LNCaP clone FGC (cell line): ENCODE measurements around the gene ITGAX.
"Not testable (repeated sequence)": the region's sequence is repeated elsewhere in the genome, so short reads cannot be mapped to it uniquely, and the experiment has no call there.

Experiments
- DNase-seq: peaks from one replicate; pipeline ENCODE4 v3.0.0-alpha.2; 2011; ENCODE audit warnings: low read depth
- H3K4me3 ChIP-seq: 2 replicates; pipeline ENCODE4 v1.5.1; 2011; ENCODE audit warnings: mild to moderate bottlenecking, low read depth, low read length, control low read depth
- TF ChIP-seq, protein P1 (sequence below): IDR thresholded peaks from 2 replicates; pipeline ENCODE4 v1.5.1; 2012; ENCODE audit warnings: mild to moderate bottlenecking; ENCODE audit not compliant: control insufficient read depth, insufficient read depth; ENCODE audit errors: extremely low read depth

The ITGAX gene

DNA sequence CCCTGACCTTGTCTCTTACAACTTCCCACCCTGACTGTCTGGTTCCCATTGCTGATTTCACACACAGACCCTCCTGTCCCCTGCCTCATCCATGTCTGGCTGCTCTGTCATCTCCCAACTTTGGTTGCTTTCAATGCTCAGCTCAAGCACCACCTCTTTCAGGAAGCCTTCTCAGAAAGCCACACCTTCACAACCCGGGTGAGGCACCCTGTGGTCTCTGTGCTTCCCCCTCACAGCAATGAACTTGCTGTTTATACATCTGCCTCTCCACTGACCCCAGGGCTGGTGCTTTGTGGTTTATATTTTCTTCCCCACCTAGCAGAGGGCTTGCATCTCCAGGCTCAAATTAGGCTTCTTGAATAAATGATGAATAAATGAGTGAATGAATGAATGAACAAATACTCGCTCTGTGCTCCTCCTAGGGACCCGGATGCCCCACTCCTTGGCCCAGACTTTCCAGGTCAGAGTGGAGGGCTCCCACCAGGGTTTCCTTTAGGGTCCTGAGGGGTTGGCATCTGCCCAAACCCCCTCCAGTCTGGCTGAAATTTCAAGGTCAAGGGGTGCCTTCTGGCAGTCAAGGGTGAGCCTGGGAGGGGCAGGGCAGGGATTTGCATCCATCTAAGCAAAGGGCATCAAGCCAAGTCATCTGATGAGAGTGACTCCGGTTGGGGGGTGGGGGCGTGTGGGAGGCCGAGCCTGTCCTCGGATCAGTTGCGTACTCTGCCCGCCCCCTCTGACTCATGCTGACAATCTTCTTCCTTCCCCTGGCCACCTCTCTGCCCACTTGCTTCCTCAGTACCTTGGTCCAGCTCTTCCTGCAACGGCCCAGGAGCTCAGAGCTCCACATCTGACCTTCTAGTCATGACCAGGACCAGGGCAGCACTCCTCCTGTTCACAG lies at the start of gene ITGAX:
Gene ITGAX, plus strand, starts transcription at position 783 of the 898 bp plus-strand sequence. Its CDS starts 79 bp downstream, at position 862.
- H3K4me3 ChIP-seq = no peak within 1 kb of the TSS
- TF ChIP-seq, protein P1, sequence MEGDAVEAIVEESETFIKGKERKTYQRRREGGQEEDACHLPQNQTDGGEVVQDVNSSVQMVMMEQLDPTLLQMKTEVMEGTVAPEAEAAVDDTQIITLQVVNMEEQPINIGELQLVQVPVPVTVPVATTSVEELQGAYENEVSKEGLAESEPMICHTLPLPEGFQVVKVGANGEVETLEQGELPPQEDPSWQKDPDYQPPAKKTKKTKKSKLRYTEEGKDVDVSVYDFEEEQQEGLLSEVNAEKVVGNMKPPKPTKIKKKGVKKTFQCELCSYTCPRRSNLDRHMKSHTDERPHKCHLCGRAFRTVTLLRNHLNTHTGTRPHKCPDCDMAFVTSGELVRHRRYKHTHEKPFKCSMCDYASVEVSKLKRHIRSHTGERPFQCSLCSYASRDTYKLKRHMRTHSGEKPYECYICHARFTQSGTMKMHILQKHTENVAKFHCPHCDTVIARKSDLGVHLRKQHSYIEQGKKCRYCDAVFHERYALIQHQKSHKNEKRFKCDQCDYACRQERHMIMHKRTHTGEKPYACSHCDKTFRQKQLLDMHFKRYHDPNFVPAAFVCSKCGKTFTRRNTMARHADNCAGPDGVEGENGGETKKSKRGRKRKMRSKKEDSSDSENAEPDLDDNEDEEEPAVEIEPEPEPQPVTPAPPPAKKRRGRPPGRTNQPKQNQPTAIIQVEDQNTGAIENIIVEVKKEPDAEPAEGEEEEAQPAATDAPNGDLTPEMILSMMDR = no peak
- DNase-seq = no peak

DNA sequence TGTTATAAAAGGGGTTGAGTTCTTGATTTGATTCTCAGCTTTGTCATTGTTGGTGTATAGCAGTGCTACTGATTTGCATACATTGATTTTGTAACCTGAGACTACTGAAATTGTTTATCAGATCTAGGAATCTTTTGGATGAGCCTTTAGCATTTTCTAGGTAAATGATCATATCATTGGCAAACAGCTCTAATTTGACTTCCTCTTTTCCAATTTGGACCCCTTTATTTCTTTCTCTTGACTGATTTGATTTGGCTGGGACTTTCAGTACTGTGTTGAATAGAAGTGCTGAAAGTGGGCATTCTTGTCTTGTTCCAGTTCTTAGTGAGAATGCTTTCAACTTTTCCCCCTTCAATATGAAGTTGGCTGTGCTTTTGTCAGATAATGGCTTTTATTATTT lies 49.8 kb upstream of the ITGAX start:
- no peak for DNase-seq
- H3K4me3 ChIP-seq = no peak overlapping the region
- TF ChIP-seq, protein P1 = no peak

DNA sequence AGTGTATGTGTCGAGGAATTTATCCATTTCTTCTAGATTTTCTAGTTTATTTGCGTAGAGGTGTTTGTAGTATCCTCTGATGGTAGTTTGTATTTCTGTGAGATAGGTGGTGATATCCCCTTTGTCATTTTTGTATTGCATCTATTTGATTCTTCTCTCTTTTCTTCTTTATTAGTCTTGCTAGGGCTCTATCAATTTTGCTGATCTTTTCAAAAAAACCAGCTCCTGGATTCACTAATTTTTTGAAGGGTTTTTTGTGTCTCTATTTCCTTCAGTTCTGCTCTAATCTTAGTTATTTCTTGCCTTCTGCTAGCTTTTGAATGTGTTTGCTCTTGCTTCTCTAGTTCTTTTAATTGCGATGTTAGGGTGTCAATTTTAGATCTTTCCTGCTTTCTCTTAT lies 46.6 kb upstream of the ITGAX start:
- not testable (repeated sequence) for DNase-seq, H3K4me3 ChIP-seq

DNA sequence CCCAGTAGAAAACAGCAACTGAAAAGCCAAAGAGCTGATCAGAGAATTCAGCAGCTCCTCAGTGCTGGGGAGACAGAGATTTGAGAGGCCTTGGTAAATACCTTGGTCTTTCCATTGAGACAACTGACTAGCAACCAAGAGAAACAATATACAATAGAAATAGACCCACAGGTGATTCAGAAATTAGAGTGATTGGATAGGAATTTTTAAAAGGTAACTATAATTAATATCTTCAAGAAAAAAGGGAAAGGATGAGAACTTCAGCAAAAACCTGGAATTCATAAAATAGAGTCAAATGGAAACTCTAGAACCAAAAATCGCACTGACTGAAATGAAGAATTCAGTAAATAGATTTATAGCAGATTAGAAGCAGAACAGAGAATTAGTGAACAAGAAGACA lies 32.5 kb upstream of the ITGAX start:
- TF ChIP-seq, protein P1 = no peak
- no peak for DNase-seq
- no peak overlapping the region for H3K4me3 ChIP-seq

DNA sequence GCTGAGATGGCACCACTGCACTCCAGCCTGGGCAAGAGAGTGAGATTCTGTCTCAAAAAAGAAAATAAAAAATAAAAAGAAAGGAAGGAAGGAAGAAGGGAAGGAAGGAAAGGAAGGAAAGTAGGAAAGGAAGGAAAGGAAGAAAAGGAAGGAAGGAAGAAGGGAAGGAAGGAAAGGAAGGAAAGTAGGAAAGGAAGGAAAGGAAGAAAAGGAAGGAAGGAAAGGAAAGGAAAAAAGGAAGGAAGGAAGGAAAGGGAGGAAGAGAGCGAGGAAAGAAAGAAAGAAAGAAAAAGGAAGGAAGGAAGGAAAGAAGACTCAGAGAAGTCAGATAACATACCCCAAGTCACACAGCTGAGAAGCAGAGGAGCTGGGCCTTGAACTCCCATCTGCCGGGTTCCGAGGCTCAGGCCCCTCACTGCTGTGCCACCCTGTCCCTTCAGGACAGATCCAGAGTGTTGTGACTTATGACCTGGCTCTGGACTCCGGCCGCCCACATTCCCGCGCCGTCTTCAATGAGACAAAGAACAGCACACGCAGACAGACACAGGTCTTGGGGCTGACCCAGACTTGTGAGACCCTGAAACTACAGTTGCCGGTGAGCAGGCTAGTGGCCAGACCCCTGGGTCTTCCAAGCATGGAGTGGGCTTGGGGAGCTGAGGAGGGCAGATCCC lies 30.9 kb upstream of the ITGAX start:
- TF ChIP-seq, protein P1 = no peak
- no peak overlapping the region for H3K4me3 ChIP-seq
- no peak for DNase-seq

DNA sequence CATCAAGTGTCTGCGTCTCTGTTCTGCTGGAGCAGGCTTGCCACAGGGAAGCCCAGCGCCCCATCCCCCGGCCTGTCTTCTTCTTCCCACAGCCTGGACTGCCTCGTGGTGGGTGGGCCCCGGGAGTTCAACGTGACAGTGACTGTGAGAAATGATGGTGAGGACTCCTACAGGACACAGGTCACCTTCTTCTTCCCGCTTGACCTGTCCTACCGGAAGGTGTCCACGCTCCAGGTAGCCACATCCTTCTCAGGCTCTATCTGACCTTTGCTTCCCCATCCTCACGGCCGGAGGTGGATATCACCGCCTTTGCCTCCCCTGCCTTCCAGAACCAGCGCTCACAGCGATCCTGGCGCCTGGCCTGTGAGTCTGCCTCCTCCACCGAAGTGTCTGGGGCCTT lies 29.8 kb upstream of the ITGAX start:
- H3K4me3 ChIP-seq = no peak overlapping the region
- DNase-seq = no peak
- TF ChIP-seq, protein P1 = no peak

DNA sequence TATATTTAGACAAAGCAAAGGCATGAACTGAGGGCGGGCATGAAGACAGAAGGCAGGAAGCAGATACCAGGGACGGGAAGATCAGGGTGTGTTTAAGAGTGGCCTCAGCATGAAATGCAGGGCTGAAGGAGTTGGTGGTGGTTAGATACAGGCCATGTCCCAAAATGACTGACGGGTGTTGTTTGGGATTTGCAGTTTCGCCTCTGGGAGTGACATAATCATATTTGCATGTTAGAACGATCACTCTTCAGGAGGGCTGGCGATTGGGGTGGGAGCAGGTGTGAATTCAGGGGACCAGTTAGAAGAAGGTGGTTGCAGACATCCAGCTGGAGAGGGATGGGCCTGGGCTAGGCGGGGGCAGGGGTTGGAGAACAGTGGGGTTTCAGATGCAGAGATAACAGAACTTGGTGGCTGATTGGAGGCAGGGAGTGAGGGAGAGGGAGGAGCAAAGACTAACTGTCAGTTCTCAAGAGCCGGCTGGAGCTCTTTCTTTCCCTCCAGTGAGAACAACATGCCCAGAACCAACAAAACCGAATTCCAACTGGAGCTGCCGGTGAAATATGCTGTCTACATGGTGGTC lies 27.2 kb upstream of the ITGAX start:
- TF ChIP-seq, protein P1 = no peak
- no peak for DNase-seq
- no peak overlapping the region for H3K4me3 ChIP-seq
